ENCODE data around the gene SCNN1B.

- TF ChIP-seq CTCF (IDR thresholded peaks at IDR 0.05) (no peak), EP300 (IDR thresholded peaks at IDR 0.05) (no peak), POLR2A (IDR thresholded peaks at IDR 0.05) (no peak)
These were observed 52.1 kb downstream of the SCNN1B start for GRCh38 chr16:23354246-23354645.
